ENCODE measurements around the gene PAFAH1B1. TPM values are rescaled to one million over a fixed set of nuclear protein-coding genes. Genes with fewer than 3 reads are reported as not detected.

PAFAH1B1 gene
- total RNA-seq, 4 donors from 2014 or later: 86.5 to 119 (median 102) TPM

- H3K4me3 ChIP-seq: no peak overlapping the region
- intact Hi-C loops (cut with DNase I): no loop called here
- peaks cover 50 to 67% (median 63%) of the 10 kb centered on the region in 4 donors for H3K36me3 ChIP-seq
- peaks cover 37 to 43% (median 38%) of the 10 kb centered on the region in 4 donors for H3K4me1 ChIP-seq
- H3K27me3 ChIP-seq: no peaks in the 10 kb centered on the region
- no peak overlapping the region for H3K27ac ChIP-seq (replicated peaks in 1 of 4)
- TF ChIP-seq CTCF (IDR thresholded peaks at IDR 0.05) (no peak), EP300 (IDR thresholded peaks at IDR 0.05) (no peak), POLR2AphosphoS5 (IDR thresholded peaks at IDR 0.05) (no peak), POLR2A (IDR thresholded peaks at IDR 0.05; ENCODE audit: low read depth) (no peak)
- no peaks in the 10 kb centered on the region for H3K9me3 ChIP-seq
- WGBS: 93% methylated on average over 55 of the region's 62 CpGs
- no peak for DNase-seq (ENCODE audit: extremely low spot score)
Observed at GRCh38 chr17:2691069-2691871, 97.8 kb downstream of the PAFAH1B1 start.

- no peak for DNase-seq (ENCODE audit: extremely low spot score)
- WGBS: 92% methylated on average over 23 of the region's 71 CpGs
- H3K36me3 ChIP-seq: peaks cover 59 to 76% (median 72%) of the 10 kb centered on the region in 4 donors
- no peaks in the 10 kb centered on the region for H3K9me3 ChIP-seq
- H3K27me3 ChIP-seq: no peaks in the 10 kb centered on the region
- no peak overlapping the region for H3K4me3 ChIP-seq
- TF ChIP-seq EP300 (IDR thresholded peaks at IDR 0.05) (no peak), POLR2A (IDR thresholded peaks at IDR 0.05; ENCODE audit: low read depth) (no peak), POLR2AphosphoS5 (IDR thresholded peaks at IDR 0.05) (no peak), CTCF (IDR thresholded peaks at IDR 0.05) (no peak)
- intact Hi-C loops (cut with DNase I): no loop called here
- H3K27ac ChIP-seq (replicated peaks in 1 of 4): no peak overlapping the region
- peaks cover 28 to 34% (median 29%) of the 10 kb centered on the region in 4 donors for H3K4me1 ChIP-seq
Observed at GRCh38 chr17:2691965-2692780, 98.7 kb downstream of the PAFAH1B1 start.

GRCh38 chr17:2692781-2693135 lies 99.3 kb downstream of the PAFAH1B1 start:
- Histone ChIP-seq H3K4me1 (peaks cover 22 to 28% (median 23%) of the 10 kb centered on the region in 4 donors), H3K4me3 (no peak overlapping the region), H3K27ac (replicated peaks in 1 of 4) (no peak overlapping the region), H3K36me3 (peaks cover 64 to 82% (median 78%) of the 10 kb centered on the region in 4 donors), H3K9me3 (no peaks in the 10 kb centered on the region), H3K27me3 (no peaks in the 10 kb centered on the region)
- DNase-seq (ENCODE audit: extremely low spot score): no peak
- 86% methylated on average over 14 of the region's 14 CpGs for WGBS
- intact Hi-C loops (cut with DNase I): no loop called here
- TF ChIP-seq EP300 (IDR thresholded peaks at IDR 0.05) (no peak), POLR2AphosphoS5 (IDR thresholded peaks at IDR 0.05) (no peak), CTCF (IDR thresholded peaks at IDR 0.05) (no peak), POLR2A (IDR thresholded peaks at IDR 0.05; ENCODE audit: low read depth) (no peak)

- DNase-seq (ENCODE audit: extremely low spot score): no peak
Observed at GRCh38 chr17:2693561-2694380, 100.3 kb downstream of the PAFAH1B1 start.

More at GRCh38 chr17:2693561-2694380, 100.3 kb downstream of the PAFAH1B1 start:
- H3K27me3 ChIP-seq: no peaks in the 10 kb centered on the region
- no peak overlapping the region for H3K27ac ChIP-seq (replicated peaks in 1 of 4)
- WGBS: 83% methylated on average over 21 of the region's 37 CpGs
- H3K4me3 ChIP-seq: no peak overlapping the region
- TF ChIP-seq POLR2A (IDR thresholded peaks at IDR 0.05; ENCODE audit: low read depth): no peak
- peaks cover 72 to 92% (median 88%) of the 10 kb centered on the region in 4 donors for H3K36me3 ChIP-seq
- intact Hi-C loops (cut with DNase I): no loop called here
- H3K9me3 ChIP-seq: no peaks in the 10 kb centered on the region
- peaks cover 12 to 18% (median 13%) of the 10 kb centered on the region in 4 donors for H3K4me1 ChIP-seq

Measured in esophagus muscularis mucosa (tissue), 4 donors.